NT2/D1 (cell line): ENCODE measurements around the gene LELP1.
"Not testable (repeated sequence)": the region's sequence is repeated elsewhere in the genome, so short reads cannot be mapped to it uniquely, and the experiment has no call there.

ENCODE experiments used
- YY1 ChIP-seq: IDR thresholded peaks from 2 replicates; pipeline ENCODE4 v1.6.1; 2011; ENCODE audit not compliant: insufficient read length, insufficient read depth
- ZNF274 ChIP-seq: IDR thresholded peaks from 2 replicates; pipeline ENCODE4 v1.6.1; 2011; ENCODE audit warnings: mild to moderate bottlenecking, low read depth, low read length

DNA sequence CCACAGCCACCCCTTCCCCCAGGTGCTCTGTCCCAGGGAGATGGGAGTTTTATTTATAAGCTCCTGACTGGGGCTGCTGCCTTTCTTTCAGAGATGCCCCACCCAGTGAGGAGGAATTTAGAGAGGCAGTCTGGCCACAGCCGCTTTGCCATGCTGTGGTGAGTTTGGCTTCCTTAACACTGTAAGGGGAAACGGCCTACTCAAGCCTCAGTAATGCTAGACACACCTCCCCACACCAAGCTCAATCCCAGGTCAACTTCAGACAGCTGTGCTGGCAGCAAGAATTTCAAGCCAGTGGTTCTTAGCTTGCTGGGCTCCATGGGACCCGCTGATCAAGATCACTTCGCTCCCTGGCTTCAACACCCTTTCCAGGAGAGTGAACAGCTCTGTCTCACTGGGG is 14.9 kb upstream of the LELP1 start:
- TF ChIP-seq YY1, ZNF274: not testable (repeated sequence)
